ENCODE results near the gene PCDHB14.

- TF ChIP-seq CTCF (conservative IDR thresholded peaks at IDR 0.05; ENCODE audit: low read depth, low read length) (no peak), POLR2A (IDR thresholded peaks at IDR 0.05; ENCODE audit: low read depth, low read length) (no peak), RAD21 (IDR thresholded peaks at IDR 0.05; ENCODE audit: low read length) (no peak), MXI1 (IDR thresholded peaks at IDR 0.05; ENCODE audit: borderline replicate concordance, low read depth, low read length) (no peak)
These were observed 23.5 kb upstream of the PCDHB14 start, which contains the start of gene PCDHB11 for GRCh38 chr5:141199359-141200235.

All from IMR-90 (cell line).